Neural crest cell (in vitro differentiated cells): Measurements from ENCODE around the gene GLIS1. TPM values are rescaled to one million over a fixed set of nuclear protein-coding genes. Genes with fewer than 3 reads are reported as not detected.

Experiments
- DNase-seq: peaks from one replicate; pipeline ENCODE4 v3.0.0; 2021; ENCODE audit warnings: low read depth, mixed read lengths, low spot score
- H3K27ac Mint-ChIP-seq: one replicate; pipeline ENCODE4 v1.8.0; 2021; ENCODE audit warnings: mild to moderate bottlenecking, mixed read lengths; ENCODE audit not compliant: unreplicated experiment
- H3K27me3 Mint-ChIP-seq: 2 replicates; pipeline ENCODE4 v1.8.0; 2021; ENCODE audit warnings: low read depth, mild to moderate bottlenecking, mixed read lengths
- H3K36me3 Mint-ChIP-seq: 2 replicates; pipeline ENCODE4 v1.8.0; 2021; ENCODE audit warnings: low read depth, mild to moderate bottlenecking, mixed read lengths
- H3K4me1 Mint-ChIP-seq: 2 replicates; pipeline ENCODE4 v1.8.0; 2021; ENCODE audit warnings: mixed read lengths
- H3K4me3 Mint-ChIP-seq: one replicate; pipeline ENCODE4 v1.8.0; 2021; ENCODE audit warnings: mild to moderate bottlenecking, mixed read lengths
- H3K9me3 Mint-ChIP-seq: 2 replicates; pipeline ENCODE4 v1.8.0; 2021; ENCODE audit warnings: mixed read lengths
- CTCF ChIP-seq: fragments of 200-600 bp; sonication (generic); conservative IDR thresholded peaks from 2 replicates; pipeline ENCODE4 v1.5.0; 2021; ENCODE audit warnings: antibody characterized with exemption, mild to moderate bottlenecking
- total RNA-seq: library from RNA; stranded (reverse); gene quantifications from 2 replicates; pipeline ENCODE4 v1.2.1, GENCODE V29; 2021

GLIS1 gene
- total RNA-seq, 1 donor from 2014 or later: not detected

- TF ChIP-seq CTCF: no peak
- no peak overlapping the region for H3K4me3 Mint-ChIP-seq
Measured at GRCh38 chr1:53510215-53510614, 228.7 kb downstream of the GLIS1 start.

GRCh38 chr1:53509775-53510174 lies 229.2 kb downstream of the GLIS1 start:
- Mint-ChIP-seq H3K9me3 (no peaks in the 10 kb centered on the region), H3K27me3 (no peaks in the 10 kb centered on the region), H3K36me3 (no peaks in the 10 kb centered on the region), H3K4me1 (peaks cover 9% of the 10 kb centered on the region), H3K4me3 (no peak overlapping the region), H3K27ac (no peak overlapping the region)
- TF ChIP-seq CTCF: no peak
- DNase-seq: no peak

More at GRCh38 chr1:53510215-53510614, 228.7 kb downstream of the GLIS1 start:
- Mint-ChIP-seq H3K4me1 (peaks cover 9% of the 10 kb centered on the region), H3K27ac (no peak overlapping the region), H3K36me3 (no peaks in the 10 kb centered on the region), H3K27me3 (no peaks in the 10 kb centered on the region), H3K9me3 (no peaks in the 10 kb centered on the region)
- no peak for DNase-seq

DNA sequence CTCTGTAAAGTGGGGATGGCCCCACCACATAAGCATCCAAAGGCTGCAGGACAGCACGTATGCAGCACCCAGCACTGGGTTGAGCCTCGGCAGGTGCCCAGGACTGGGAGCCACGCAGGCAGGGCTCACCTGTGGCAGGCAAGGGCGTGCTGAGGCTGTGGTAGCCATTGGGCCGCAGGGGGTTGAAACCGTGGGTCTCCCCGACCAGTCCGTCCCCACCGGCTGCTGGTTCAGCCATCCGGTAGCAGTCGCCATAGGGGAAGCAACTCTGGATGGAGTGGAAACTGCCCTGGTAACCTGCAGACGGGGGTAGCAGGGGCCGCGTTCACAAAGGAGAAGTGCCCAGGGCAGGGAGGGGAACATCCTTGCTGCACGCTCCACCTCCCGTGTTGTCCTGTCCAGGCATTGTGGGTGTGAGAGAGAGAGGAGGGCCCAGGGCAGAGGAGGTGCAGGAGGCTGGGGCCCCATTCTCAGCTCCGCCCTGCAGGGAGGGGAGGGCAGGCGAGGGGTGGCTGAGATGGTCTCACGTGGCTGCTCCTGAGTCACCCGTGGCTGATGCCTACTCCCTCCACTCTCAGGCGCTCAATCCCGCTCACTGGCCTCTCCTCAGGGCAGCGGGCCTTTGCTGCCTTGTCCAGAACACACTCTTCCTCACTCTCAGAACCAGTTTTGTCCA lies 229.8 kb downstream of the GLIS1 start:
- Mint-ChIP-seq H3K4me3 (no peak overlapping the region), H3K27me3 (no peaks in the 10 kb centered on the region), H3K4me1 (peaks cover 5% of the 10 kb centered on the region), H3K27ac (no peak overlapping the region), H3K9me3 (no peaks in the 10 kb centered on the region), H3K36me3 (no peaks in the 10 kb centered on the region)
- TF ChIP-seq CTCF: no peak
- DNase-seq: no peak

- Mint-ChIP-seq H3K27ac (no peak overlapping the region), H3K36me3 (no peaks in the 10 kb centered on the region)
Measured at GRCh38 chr1:53508056-53508990, 230.6 kb downstream of the GLIS1 start.

More at GRCh38 chr1:53508056-53508990, 230.6 kb downstream of the GLIS1 start:
- Mint-ChIP-seq H3K4me1 (peaks cover 13% of the 10 kb centered on the region), H3K4me3 (no peak overlapping the region), H3K9me3 (no peaks in the 10 kb centered on the region), H3K27me3 (peaks cover 2% of the 10 kb centered on the region)
- no peak for TF ChIP-seq CTCF
- DNase-seq: no peak
